ENCODE results near the gene DRAP1.
"Not testable (repeated sequence)": the region's sequence is repeated elsewhere in the genome, so short reads cannot be mapped to it uniquely, and the experiment has no call there.

The DRAP1 gene

GRCh38 chr11:65886826-65887722, 32.2 kb upstream of the DRAP1 start:
- no peak for DNase-seq (ENCODE audit: low read depth)

DNA sequence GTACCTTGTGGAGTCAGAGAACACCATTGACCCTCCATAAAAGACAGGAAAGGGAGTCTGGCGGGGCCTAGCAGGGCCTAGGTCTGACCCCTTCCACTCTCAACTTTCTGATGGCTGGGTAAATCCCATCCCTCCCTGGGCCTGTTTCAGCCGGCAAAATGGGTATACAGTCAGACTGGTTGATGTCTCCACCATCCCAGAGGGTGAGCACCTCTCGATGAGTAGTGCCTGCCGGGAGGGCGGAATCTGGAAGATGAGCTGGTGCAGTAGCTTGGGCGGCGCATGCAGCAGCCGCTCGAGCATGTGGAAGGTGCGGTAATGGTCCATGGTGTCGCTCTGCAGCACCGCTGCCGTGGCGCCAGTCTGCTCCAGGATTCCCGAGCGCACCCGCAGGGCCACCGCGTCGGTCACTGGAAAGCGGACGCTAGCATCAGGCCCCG, 31.5 kb upstream of the DRAP1 start:
- no peak for DNase-seq (ENCODE audit: low read depth)

DNA sequence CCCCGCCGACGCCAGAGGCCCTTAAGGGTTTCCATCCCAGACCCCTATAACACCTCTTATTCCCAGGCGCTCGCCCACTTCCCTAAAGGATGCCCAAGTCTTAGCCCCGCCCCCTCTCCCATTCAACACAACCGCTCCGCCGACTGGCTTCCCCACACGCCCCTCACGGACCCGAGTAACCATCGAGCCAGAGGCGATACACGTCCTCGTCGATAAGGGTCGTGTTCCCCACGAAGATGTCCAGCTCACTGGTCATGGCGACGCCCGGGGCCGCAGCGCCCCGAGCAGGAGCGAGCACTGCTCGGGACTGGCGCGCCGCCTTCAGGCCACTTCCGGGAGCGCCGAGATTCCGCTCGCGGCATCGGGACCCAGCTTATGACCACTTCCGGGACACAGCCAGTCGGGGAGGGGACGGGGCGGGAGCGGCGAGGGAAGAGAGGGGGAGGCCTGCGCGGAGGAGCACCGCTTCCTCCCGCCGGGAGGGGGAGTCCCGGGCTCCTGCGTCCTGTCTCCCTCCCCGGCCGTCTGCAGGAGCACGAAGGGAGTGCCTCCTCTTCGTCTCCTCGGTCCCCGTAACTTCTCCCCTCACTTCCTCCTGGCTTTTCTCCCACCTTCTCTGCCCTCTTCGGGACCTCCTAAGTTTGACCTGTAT, 30.9 kb upstream of the DRAP1 start, which contains the start of gene FIBP:
FIBP (minus strand) TSS at position 309 of the 652 bp plus-strand sequence; CDS start at position 256, 53 bp downstream.
- DNase-seq (ENCODE audit: low read depth) = peak; percentile 95

DNA sequence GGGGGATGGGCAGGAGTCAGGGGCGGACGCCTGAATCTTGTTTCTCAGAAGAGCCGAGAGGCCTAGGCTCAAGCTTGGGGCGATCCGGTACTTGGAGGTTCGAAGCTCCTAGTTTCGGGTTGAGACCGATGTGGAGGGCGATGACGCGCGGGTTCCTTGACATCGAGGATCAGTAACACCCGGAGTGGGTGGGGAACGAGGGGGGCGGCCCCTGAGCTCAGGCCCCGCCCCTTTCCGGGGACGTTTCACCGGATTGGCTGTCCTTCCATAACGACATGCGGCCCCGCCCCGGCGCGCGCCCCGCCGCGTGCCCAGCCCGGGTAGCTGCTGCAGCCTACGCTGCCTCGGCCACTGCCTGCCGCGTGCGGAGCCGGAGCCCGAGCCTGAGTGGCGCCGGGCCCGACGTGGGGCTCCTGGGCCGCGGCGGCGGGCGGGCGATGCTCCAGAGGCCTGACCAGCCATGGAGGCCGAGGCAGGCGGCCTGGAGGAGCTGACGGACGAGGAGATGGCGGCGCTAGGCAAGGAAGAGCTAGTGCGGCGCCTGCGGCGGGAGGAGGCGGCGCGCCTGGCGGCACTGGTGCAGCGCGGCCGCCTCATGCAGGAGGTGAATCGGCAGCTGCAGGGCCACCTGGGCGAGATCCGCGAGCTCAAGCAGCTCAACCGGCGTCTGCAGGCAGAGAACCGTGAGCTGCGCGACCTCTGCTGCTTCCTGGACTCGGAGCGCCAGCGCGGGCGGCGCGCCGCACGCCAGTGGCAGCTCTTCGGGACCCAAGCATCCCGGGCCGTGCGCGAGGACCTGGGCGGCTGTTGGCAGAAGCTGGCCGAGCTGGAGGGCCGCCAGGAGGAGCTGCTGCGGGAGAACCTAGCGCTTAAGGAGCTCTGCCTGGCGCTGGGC, 28.7 kb upstream of the DRAP1 start, which contains the start of gene CCDC85B:
CCDC85B (plus strand) TSS at position 350 of the 895 bp plus-strand sequence; CDS start at position 461, 111 bp downstream.
- DNase-seq (ENCODE audit: low read depth) = peak; percentile 96

DNA sequence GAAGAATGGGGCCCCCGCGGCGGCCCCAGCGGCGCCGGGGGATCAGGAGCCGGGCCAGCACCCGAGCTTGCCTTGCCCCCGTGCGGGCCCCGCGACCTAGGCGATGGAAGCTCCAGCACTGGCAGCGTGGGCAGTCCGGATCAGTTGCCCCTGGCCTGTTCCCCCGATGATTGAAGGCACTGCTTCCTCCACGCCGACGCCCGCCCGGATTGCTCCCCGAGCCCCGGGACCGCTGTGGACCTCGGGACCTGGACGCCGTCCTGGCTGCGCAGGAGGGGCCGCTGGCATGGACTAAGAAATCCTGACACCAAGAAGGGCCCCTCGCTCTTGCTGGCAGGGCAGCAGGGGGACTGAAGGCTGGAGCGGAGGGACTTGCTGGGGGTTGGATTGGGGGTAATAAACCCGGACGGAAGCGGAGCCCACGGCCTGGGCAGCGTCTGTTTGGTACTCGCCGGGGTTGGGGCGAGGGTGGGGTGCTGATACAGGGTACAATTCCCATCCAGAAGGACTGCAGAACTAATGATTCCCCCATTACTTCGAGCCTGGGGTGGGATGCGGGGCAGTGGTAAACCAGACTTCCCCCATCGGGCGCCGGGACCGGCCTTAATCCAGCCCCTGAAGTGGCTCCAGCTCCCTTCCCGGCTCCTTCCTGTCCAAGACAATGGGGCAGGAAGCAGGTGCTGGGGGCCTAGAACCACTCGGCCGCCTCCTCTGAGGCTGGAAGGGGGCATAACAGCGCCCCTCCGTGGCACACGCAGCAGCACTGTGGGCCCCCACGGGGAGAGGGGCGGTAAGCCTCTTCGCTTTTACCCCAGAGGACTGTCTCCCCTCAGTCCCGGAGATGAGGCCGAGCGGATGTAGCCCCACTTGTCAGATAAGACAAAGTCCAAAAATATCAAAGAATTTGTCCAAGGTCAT, 27.7 kb upstream of the DRAP1 start:
- no peak for DNase-seq (ENCODE audit: low read depth)

DNA sequence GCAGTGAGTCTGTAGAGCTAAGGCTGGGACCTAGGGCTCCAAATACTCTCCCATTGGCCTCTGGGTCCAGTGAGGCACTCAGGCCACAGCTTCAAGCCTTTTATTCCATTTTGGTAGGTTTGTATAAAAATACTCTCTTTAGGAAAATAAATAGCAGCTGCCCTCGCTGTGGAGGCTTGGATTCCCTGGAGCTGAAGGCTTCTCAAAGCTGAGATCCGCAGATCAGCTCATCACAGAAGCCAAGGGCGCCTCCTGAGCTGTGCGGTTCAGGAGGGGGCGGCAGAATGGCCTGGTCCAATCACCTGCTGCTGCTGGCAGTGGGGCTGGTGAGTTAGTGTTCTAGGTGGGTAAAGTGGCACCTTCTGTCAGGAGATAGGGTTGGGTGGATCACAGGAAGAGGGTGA, 27.1 kb upstream of the DRAP1 start:
- not testable (repeated sequence) for DNase-seq (ENCODE audit: low read depth)

DNA sequence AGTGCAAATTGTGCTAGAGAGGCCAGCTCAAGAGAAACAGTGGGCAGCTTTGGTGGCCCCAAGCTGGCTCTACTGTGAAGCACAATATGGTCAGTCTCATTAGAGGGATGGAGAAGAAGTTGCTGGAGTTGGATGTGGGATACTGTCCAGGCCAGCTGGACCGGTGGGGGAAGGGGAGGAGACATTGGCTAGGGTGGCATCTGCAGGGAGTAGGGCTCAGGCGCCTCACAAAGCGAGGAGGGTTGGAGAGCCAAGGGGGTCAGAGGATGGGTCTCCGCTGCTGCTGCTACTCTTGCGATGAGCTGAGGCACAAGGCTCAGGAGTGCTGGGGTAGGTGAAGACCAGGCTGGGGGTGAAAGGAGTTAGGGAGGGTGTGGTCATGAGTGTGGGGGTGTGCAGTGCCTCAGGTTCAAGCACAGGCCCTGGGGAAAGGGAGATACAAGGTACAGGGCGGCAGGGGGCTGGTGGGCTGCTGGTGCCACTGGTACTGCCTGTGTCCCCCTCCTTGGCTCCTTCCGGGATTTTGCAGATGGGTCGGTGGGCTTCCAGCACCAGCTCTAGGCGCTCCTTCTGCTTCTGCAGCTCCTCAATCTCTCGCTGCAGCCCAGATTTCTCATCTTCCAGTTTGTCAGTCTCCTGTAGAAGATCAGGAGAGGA, 26.4 kb upstream of the DRAP1 start:
- no peak for DNase-seq (ENCODE audit: low read depth)

GRCh38 chr11:65894034-65894591, 25.1 kb upstream of the DRAP1 start:
- DNase-seq (ENCODE audit: low read depth) = no peak

DNA sequence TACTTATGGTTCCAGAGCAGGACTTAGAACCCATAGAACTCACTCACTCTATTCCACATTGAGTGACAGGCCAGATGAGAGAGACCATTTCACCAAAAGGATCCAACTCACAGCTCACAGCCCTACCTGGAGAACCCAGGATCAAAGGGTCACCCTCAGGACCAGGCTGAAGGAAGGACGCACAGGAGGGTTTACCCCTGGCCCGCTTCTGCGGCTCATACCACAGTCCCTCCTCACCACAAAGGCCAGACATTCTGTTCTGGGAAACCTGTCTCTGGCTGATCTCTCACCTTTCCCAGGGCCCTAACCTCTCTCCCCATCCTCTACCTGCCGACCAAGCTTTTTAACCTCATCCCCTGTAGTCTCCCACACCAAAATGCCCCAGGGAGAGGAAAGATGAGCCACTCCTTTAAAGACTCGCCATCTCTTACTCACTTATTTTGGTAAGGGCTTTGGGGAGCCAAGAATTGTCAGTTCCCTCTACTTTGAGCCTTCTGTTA, 23.7 kb upstream of the DRAP1 start:
- no peak for DNase-seq (ENCODE audit: low read depth)

- no peak for DNase-seq (ENCODE audit: low read depth)
Observed at GRCh38 chr11:65896034-65896999, 22.9 kb upstream of the DRAP1 start.

DNA sequence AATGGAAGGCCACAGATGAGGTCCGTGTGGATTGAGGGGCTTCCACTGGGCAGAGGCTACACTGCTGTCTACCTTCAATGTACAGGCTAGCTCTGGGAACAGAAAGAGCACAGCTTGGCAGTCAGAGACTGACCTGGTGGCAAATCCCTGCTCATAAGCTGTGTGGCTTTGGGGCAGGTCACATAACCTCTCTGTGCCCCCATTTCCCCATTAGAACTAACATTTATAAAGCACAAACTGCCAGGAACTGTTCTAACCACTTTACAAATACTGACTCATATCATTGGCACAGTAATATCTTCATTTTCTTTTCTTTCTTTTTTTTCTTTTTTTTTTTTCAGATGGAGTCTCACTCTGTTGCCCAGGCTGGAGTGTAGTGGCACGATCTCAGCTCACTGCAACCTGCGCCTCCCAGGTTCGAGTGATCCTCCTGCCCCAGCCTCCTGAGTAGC, 22.2 kb upstream of the DRAP1 start:
- DNase-seq (ENCODE audit: low read depth) = no peak

- DNase-seq (ENCODE audit: low read depth) = no peak
Observed at GRCh38 chr11:65898656-65899355, 20.4 kb upstream of the DRAP1 start.

DNA sequence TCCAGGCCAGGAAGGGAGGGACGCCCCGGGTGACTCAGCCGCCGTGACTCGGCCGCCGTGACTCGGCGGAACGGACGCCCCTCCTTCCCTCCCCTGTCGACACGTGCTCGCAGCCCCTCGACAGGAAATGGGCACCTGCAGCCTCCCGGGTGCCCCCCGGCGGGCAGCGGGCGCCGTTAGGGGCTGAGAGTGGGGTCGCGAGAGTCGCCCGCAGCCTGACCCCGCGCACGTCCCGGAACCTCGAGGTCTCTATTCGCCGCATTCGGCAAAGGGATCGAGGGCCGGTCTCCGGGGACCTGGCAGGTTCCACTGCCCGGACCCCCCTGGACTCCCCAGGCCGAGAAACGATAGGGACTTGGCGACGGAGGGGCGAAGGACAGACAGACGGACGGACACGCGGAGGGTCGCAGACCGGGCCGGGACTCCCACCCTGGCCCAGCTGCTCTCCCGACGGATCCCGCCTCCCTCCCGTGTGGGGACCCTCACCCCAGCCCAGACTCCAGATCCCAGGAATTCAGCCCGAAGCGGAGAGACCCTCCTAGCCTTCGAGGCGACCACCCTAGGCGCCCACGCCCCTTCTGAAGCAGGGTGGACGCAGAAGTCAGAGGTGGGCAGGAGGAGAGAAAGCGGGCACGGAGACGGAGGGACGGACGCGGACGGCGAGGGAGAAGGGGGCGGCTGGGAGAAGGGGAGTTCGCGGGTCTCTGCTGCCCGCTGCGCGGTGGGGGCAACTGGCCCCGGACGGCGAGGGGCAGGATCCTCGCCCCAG, 19.7 kb upstream of the DRAP1 start:
- peak; percentile 71 for DNase-seq (ENCODE audit: low read depth)

GRCh38 chr11:65900125-65900898, 18.9 kb upstream of the DRAP1 start, which contains the start of gene FOSL1:
TSS of gene FOSL1 (minus strand) at chr11:65900388. CDS start at chr11:65900339, 49 bp downstream.
- DNase-seq (ENCODE audit: low read depth) = peak; percentile 92

DNA sequence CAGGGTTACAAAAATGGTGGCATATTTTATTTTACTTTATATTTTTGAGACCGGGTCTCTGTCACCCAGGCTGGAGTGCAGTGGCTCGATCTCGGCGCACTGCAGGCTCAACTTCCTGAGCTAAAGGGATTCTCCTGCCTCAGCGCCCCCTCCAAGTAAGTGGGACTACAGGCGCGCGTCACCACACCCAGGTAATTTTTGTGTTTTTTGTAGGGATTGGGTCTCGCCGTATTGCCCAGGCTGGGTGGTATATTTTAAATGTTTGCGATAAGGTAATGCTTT, 18.4 kb upstream of the DRAP1 start:
- no peak for DNase-seq (ENCODE audit: low read depth)

GRCh38 chr11:65903068-65903481, 16.2 kb upstream of the DRAP1 start:
- no peak for DNase-seq (ENCODE audit: low read depth)

Data from activated T-cell treated with anti-CD3 and anti-CD28 coated beads for 24 hours (primary cell).